Suprapubic skin (tissue), 4 donors: ENCODE data around the gene ARTN.

Source experiments
- POLR2A ChIP-seq, 2 donors: fragments of 450-650 bp; IDR thresholded peaks; one replicate each; pipeline ENCODE4 v1.6.1; 2017; ENCODE audit warnings: antibody characterized with exemption in 2 of 2, mild to moderate bottlenecking in 2 of 2, moderate library complexity in 2 of 2
- POLR2AphosphoS5 ChIP-seq, 3 donors: sonication (generic); formaldehyde crosslinking; IDR thresholded peaks; one replicate each; pipeline ENCODE4 v1.6.1; 2017; ENCODE audit warnings: antibody characterized with exemption in 3 of 3
- TF ChIP-seq, protein P1 (sequence below), 2 donors: fragments of 200-600 bp in 1 of 2; fragments of 450-650 bp in 1 of 2; sonication (generic) in 1 of 2; IDR thresholded peaks; one replicate each; pipeline ENCODE4 v1.5.1; 2016 to 2019; ENCODE audit warnings: antibody characterized with exemption in 2 of 2, mild to moderate bottlenecking in 1 of 2, moderate library complexity in 1 of 2

DNA sequence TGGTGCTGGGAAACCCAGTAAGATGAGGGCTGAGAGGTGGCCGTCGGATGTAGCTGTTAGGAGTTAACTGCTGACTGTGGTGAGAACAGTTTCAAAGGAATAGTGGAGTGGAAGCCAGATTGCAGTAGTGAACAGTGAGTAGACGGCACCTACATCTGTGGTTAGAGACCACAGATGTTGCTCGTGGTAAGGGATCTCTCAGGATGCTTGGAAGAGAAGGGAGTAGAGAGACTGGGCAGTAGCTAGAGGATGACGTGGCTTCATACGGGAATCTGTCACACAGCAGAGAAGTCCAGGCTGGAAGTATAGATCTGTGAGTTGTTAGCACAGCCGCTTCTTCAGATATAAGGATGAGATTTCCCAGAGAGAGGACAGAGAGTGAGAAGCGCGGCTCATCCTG lies 7.8 kb upstream of the ARTN start:
- TF ChIP-seq, protein P1, sequence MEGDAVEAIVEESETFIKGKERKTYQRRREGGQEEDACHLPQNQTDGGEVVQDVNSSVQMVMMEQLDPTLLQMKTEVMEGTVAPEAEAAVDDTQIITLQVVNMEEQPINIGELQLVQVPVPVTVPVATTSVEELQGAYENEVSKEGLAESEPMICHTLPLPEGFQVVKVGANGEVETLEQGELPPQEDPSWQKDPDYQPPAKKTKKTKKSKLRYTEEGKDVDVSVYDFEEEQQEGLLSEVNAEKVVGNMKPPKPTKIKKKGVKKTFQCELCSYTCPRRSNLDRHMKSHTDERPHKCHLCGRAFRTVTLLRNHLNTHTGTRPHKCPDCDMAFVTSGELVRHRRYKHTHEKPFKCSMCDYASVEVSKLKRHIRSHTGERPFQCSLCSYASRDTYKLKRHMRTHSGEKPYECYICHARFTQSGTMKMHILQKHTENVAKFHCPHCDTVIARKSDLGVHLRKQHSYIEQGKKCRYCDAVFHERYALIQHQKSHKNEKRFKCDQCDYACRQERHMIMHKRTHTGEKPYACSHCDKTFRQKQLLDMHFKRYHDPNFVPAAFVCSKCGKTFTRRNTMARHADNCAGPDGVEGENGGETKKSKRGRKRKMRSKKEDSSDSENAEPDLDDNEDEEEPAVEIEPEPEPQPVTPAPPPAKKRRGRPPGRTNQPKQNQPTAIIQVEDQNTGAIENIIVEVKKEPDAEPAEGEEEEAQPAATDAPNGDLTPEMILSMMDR (IDR thresholded peaks at IDR 0.05), result no peak
- TF ChIP-seq POLR2A (IDR thresholded peaks at IDR 0.05), result no peak
- no peak for TF ChIP-seq POLR2AphosphoS5 (IDR thresholded peaks at IDR 0.05)
